ENCODE measurements around the gene CTIF.
"Not testable (repeated sequence)": the region's sequence is repeated elsewhere in the genome, so short reads cannot be mapped to it uniquely, and the experiment has no call there.

CTIF gene

GRCh38 chr18:48538531-48539405 lies at the start of gene CTIF:
TSS of gene CTIF (plus strand) at chr18:48539031. CDS start at chr18:48619566, 80,535 bp downstream.
- DNase-seq: peak; percentile 57 to 64

- DNase-seq: no peak
Measured at GRCh38 chr18:48490641-48491293, 48.1 kb upstream of the CTIF start.

GRCh38 chr18:48492880-48493279 lies 46.0 kb upstream of the CTIF start:
- no peak for DNase-seq

DNA sequence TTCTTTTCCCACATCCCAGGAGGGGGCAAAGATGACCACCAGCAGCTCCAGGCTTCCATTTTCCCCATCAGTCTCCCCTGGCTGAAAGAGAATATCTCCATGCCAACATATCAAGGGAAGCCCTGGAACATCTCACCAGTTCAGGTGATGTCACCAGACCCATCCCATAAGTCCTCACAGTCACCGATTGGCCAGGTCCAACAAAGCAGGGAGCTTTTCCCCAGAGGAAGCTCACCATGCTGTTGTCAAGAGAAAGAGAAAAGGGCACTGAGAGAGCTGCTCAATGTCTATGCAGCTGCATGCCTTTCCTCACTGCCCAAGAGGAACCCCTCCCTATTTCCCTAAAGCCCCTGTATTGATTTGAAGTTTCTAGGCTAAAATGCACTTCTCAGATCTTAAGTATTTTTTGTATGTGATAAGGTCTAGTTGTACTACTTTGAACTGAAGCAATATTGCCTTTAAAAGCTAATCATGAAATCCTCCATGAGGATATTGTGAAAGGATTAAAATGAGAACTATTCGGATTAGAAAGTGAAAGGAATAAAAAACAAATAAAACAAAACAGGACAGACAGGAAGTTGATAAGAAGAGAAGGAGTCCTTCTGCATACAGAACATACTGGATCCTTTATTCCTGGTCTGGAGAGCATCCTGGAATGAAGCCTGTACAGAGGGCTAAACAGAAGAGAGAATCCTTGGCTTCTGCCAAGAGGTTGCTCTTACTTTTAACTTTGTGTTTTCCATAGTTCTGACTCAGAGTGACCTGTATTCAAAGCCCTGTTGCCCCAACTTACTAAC lies 45.2 kb upstream of the CTIF start:
- no peak for DNase-seq

DNA sequence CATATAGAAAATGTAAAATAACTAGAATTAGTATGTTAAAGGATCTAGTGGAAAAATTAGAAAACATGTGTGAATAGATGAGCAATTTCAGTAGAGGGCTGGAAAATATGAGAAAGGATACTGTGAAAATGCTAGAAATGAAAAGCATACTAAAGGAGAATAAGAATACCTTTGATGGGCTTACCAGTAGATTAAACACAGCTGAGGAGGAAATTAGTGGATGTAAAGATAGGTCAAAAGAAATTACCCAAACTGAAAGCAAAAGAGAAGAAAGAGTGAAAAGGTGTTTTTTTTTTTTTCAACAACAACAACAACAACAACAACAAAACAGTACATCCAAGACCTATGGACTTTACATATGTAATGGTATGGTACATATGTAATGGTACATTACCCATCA lies 41.0 kb upstream of the CTIF start:
- DNase-seq: no peak

DNA sequence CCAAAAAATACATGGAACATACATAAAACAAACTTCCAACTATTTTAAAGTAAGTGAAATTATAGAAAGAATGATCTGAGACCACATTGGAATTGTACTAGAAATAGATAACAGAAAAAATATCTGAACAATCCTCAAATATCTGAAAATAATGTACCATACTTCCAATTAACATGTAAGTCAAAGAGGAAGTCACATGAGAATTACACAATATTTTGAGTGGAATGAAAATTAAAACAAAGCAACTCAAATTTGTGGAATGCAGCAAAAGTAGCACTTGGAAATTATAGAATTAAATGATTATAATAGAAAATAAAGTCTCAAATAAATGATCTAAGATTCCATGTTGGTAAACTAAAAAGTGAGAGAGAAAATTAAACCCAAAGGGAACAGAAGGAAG lies 38.3 kb upstream of the CTIF start:
- DNase-seq: no peak

DNA sequence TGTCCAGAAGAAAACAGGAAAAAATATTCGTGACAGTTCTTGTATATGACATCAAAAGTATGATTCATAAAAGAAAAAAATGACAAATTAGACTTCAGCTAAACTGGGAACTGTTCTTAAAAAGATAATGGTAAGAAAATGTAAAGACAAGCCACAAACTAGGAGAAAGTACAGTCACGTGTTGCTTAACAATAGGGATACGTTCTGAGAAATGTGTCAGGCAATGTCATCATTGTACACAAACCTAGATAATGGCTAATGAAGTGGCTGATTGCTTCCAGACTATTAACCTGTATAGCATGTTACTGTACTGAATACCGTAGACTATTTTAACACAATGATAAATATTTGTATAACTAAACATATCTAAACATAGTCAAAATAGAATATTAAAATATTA lies 35.9 kb upstream of the CTIF start:
- DNase-seq: no peak

- no peak for DNase-seq
Measured at GRCh38 chr18:48504819-48505218, 34.0 kb upstream of the CTIF start.

DNA sequence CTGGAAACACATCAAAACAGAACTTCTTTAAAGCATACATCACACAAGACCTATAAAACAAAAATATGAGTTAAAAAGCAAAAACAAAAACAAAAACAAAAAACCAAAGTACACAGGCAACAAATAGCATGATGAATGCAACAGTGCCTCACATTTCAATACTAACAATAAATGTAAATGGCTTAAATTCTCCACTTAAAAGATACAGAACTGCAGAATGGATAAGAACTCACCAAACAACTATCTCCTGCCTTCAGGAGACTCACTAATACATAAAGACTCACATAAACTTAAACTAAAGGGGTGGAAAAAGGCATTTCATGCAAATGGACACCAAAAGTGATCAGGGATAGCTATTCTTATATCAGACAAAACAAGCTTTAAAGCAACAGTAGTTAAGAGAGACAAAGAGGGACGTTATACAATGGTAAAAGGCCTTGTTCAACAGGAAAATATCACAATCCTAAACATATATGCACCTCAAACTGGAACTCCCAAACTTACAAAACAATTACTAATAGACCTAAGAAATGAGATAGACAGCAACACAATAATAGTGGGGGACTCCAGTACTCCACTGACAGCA lies 31.8 kb upstream of the CTIF start:
- not testable (repeated sequence) for DNase-seq

DNA sequence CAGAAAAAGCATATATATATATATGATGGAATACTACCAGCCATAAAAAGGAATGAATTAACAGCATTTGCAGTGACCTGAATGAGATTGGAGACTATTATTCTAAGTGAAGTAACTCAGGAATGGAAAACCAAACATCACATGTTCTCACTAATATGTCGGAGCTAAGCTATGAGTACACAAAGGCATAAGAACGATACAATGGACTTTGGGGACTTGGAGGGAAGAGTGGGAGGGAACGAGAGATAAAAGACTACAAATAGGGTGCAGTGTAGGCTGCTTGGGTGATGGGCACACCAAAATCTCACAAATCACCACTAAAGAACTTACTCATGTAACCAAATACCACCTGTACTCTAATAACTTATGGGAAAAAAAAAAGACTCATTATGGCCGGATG lies 26.3 kb upstream of the CTIF start:
- DNase-seq: not testable (repeated sequence)

DNA sequence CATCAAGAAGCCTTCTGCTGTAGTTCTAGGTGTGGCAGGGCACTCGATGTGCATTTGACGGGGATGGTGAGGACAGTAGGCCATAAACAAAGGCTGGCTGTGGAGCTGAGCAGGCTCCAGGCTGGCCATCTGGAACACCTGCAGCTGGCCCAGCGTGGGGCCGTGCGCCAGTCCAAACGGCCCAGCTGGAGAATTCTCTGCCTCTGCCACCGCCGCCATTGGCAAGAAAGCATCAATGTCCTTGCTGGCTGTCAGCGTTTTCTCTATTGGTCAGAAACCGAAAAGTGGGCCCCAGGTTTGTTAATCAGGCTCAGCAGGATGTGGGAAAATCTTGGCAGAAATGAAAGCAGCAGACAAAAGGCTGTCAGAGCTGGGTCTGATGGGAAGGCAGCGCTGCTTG lies 24.0 kb upstream of the CTIF start:
- DNase-seq: no peak

DNA sequence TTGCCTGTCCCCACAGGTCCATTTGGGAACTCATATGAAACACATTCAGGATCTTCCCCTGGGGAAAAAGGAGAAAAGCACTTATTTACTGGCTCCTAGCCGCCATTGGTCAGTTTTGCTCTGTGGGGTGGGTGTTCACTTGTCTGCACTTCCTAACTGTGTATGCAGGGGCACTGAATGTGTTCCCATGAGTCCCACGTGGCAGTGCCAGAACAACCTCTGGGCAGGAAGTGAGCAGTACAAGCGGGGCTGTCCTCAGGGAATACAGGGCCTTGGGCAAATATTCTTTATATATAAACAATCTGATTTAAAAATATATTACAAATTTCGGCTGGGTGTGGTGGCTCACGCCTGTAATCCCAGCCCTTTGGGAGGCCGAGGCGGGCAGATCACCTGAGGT lies 21.8 kb upstream of the CTIF start:
- DNase-seq: no peak

DNA sequence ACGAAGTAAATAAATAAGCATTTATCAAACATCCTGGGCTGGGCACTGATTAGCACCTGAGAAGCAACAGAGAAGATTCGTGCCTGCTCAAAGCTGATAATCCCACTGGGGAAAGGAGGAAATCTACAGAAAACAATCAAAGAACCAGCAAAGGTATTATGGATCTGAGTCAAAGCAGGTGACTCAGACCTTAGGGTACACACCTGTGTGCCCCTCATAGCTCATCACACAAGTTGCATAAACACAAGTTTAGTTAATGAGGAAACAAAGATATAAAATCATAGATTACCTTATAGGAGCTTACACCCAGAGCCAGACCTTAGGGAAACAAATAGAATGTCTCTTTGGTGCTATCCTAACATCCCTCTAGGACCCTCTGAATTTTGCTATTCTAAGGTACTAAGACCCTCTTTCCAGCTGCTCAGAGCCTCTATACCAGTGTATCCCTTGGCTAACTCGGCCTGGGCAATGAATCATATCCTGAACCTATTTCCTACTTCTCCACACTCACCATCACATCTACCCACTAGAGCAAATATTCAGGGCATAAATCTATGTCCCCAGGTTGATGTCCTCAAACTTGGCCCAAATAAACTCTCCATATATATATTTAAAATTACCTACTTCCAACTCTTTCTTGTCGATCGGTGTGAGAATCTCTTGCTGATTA lies 19.3 kb upstream of the CTIF start:
- no peak for DNase-seq

GRCh38 chr18:48521723-48522122 lies 17.1 kb upstream of the CTIF start:
- DNase-seq: no peak

DNA sequence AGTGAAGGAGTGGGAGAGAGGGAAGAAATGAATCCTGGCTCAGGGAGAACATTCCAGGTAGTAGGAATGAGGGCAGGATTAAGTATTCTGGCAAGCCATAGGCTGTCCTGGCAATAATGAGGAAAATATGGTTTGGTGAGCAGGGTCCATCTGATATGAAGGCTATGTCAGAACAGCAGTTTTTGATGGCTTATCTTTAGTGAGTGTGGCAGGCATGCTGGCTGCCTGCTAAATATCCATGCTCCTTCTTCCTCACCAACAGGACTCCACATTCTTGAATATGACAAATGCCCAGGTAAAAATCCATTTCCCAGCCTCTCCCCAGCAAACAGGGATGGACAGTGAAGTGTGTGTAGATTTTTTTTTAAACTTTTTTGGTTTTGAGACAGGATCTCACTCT lies 13.2 kb upstream of the CTIF start:
- DNase-seq: no peak

DNA sequence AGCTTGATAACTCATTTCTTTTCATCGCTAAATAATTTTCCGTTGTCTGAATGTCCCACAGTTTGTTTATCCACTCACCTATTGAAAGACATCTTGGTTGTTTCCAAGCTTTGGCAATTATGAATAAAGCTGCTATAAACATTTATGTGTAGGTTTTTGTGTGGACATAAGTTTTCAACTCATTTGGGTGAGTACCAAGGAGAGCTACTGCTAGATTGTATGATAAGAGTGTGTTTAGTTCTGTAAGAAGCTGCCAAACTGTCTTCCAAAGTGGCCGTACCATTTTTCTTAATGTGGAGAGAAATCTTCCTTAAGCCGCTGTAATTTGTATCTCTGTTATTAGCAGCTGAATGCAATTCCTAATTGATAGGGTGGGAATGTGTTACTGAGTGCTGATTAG lies 11.4 kb upstream of the CTIF start:
- no peak for DNase-seq

DNA sequence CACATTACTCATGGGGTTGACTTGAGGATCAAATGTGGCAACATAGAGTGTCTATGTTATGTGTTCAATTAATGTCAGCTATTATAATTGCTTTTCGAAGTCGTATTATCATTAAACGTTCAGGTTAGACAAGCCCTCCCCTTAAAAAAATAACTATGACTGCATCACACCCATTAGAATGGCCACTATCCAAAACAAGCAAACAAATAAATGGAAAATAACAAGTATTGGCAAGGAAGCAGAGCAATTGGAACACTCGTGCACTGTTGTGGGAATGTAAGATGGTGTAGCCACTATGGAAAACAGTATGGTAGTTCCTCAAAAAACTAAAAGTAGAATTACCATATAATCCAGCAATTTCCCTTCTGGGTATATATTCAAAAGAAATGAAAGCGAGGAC lies 10.0 kb upstream of the CTIF start:
- DNase-seq: no peak

GRCh38 chr18:48529796-48530195 lies 9.0 kb upstream of the CTIF start:
- DNase-seq: no peak

GRCh38 chr18:48530399-48531081 lies 8.3 kb upstream of the CTIF start:
- DNase-seq: no peak

DNA sequence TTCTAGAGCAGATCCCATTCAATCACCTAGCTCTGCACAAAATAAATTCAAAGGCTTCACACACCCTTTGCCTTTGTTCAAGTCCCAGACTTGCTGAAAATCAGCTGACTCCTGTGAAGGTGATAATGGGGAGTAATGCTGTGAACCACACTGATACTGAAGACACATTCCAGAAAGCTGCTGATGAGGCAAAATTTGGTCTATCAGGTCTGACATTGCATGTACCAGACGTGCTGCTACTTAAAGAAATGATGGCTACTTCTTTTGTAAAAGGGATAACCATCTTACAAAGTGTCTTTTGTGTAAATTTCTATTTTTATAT lies 7.8 kb upstream of the CTIF start:
- no peak for DNase-seq

DNA sequence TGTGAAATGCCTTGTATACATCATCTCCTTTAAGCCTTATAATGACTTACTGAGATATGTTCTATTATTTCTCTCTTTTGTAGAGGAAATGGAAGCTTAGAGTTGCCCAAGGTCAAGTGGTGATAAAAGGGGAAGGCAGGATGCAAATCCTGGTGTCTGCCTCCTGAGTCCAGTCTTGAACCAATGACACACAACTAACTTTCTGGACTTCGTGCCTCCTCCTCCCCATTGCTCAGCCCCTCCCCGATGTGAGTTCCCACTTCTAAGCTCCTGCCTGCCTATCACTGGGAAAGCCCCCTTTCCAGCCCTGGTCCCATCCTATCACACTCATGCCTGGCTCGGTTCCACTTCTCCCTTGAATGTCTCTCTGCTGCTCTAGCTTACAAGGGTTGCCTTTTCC lies 6.9 kb upstream of the CTIF start:
- DNase-seq: no peak

DNA sequence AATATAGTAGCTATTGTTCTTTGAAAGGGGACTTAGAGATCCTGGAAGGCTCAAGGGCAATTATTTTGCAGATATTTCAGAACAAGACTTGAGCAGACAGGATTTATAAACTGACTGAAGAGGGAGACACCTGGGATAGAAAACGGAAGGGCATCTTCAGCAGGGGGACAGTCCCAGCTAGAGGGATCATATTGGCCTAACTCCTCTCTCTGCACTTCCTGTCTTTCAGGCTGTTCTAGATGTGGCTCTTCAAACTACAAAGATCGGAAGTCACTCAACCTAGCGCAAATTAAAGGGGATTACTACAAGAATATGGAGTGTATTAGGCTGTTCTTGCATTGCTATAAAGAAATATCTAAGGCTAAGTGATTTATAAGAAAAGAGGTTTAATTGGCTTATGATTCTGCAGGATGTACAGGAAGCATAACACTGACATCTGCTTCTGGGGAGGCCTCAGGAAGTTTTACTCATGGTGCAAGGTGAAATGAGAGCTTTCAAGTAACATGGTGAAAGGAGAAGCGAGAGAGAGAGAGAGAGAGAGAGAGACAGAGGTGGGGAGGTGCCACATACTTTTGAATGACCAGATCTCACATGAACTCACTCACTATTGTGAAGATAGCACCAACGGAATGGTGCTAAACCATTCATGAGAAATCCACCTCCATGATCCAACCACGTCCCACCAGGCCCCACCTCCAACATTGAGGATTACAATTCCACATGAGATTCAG lies 5.3 kb upstream of the CTIF start:
- no peak for DNase-seq
